Skin epidermis (tissue), 12 donors: ENCODE results near the gene NUDT8.
"Not testable (repeated sequence)": the region's sequence is repeated elsewhere in the genome, so short reads cannot be mapped to it uniquely, and the experiment has no call there.

ENCODE experiments used
- H3K27ac ChIP-seq, 21 experiments: fragments of 200-600 bp; sonication (generic) in 11 of 21; one replicate each; pipeline ENCODE4 v1.5.0; 2020; ENCODE audit warnings: mild to moderate bottlenecking in 3 of 21, inconsistent platforms in 2 of 21, moderate library complexity in 2 of 21
- H3K4me3 ChIP-seq, 7 experiments: fragments of 200-600 bp; sonication (generic) in 2 of 7; one replicate each; pipeline ENCODE4 v1.5.0; 2020; ENCODE audit warnings: inconsistent platforms in 2 of 7, mild to moderate bottlenecking in 2 of 7, moderate library complexity in 1 of 7

The NUDT8 gene

DNA sequence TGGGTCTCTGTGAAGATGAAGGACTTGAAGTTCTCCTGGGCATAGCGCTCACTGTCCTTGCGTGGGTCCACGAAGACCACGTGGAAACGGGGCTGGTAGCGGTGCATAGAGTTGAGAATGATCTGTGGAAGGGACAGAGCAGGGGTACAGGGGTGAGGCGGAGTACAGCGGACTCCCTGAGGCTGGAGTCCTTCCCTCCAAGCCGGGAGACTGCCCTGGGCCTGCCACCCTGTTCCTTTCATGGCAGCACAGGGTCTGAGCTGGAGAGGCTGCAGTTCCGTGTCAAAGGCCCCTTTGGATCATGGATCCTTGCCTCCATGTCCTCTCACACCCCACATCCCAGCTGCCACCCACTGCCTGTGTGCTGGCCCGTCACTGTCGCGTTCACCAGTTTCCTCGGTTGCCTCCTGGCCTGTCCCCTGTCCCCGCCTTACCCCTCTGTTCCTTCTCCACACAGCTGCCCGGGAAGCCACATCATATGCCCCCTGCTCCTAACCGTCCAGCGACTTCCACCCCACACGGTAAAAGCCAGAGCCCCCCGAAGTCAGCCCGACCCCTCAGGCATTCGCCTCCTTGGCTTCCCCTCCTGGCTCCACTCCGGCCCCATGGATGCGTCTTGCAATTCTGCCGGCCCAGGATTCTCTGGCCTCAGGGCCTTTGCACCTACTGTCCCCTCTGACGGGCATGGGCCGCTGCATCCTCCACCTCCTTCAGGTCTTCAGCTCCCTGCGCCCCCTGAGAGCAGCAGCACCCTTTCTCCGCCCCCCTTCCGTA, 3.4 kb upstream of the NUDT8 start:
- Histone ChIP-seq H3K27ac (no peak overlapping the region), H3K4me3 (no peak overlapping the region)

DNA sequence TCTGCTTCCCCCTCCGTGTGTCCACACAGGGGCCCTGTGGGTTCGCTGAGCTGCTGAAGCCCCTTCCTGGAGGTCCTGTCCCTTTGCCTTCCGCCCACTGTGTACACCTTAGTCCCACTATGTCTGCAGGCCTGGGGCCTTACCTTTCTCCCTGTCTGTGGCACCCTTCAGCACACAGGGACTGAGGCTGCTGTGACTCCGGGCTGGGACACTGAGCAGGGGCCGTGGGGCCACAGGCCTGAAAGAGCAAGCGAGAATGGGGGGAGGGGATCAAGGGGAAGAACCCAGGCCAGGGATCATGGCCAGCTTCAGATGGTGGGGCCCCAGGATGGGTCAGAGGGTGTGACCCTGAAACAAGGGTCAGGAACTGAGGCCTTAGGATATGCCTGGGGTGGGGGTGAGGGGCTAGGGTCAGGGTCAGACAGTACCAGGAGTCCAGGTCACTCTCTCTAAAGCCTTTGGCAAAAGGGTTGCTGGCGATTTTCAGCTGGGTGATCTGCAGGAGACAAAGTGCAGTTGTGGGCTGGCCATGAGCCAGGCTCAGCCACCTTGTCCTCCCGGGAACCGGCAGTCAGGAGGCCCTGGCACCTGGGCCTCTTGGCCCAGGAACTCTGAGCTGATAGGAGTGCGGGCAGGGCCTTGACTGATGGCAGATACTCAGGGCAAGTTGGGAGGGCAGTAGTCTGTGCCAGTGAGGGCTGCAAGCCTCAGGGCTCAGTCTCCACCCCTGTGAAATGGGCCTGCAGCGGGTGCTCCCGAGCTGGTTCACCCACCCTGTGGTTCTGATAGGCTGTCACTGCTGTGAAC, 2.6 kb upstream of the NUDT8 start:
- Histone ChIP-seq H3K27ac (no peak overlapping the region), H3K4me3 (no peak overlapping the region)

DNA sequence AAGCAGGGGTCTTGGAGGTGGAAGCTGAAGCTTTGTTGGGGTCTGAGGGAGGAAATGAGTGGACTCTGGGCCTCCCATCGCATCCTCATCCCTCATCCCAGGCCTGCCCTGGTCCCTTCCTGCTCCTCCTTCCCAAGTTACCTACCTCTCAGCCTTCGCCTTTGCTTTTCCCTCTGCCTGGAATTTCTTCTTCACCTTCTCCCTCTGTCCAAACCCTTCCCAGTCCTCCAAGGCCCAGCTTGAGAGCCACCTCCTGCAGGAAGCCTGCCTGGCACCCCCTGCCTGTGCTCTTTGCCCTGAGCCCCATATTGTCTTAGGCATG, 2.1 kb upstream of the NUDT8 start:
- Histone ChIP-seq H3K4me3 (no peak overlapping the region), H3K27ac (no peak overlapping the region)

DNA sequence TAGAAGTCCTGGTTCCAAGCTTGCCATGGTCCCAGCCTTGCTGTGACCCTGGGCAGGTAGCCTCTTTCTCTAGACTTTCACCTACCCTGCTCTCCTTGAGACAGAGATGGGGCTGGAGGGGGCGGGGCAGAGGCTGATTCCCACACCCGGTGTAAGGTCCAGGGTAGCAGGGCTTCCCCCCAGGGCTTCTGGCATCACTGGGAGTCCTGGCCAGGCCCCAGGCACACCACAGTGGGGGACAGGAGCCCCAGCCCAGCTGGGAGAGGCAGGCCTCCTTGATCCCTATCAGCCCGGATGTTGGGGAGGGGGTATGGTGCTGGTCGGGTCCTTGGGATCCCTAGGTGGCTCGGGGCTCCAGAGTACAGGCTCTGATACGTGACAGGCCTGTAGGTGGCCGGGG, 1.7 kb upstream of the NUDT8 start:
- Histone ChIP-seq H3K27ac (peak overlapping the region in 1 of 21 experiments; percentile 92), H3K4me3 (no peak overlapping the region)

DNA sequence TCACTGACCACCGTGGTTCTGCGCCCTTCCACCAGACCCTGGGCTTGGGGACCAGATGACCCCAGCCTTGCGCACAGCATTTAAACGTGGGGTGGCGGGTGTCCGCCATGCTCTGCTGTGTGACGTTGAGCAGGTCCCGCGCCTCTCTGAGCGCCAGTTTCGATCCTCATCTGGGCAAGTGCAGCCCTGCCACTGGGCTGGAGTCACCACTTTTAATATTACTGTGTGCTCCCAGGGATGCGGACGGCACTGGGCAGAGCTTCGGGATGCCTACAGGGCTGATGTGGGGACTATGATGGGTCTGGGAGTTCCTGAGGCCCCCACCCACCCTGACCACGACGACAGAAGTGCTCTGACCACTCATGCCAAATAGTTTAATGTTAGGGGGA, 1.2 kb upstream of the NUDT8 start:
- H3K27ac ChIP-seq: peak overlapping the region; percentile 40 to 92 (median 84)
- peak overlapping the region; percentile 47 to 68 (median 58) for H3K4me3 ChIP-seq

DNA sequence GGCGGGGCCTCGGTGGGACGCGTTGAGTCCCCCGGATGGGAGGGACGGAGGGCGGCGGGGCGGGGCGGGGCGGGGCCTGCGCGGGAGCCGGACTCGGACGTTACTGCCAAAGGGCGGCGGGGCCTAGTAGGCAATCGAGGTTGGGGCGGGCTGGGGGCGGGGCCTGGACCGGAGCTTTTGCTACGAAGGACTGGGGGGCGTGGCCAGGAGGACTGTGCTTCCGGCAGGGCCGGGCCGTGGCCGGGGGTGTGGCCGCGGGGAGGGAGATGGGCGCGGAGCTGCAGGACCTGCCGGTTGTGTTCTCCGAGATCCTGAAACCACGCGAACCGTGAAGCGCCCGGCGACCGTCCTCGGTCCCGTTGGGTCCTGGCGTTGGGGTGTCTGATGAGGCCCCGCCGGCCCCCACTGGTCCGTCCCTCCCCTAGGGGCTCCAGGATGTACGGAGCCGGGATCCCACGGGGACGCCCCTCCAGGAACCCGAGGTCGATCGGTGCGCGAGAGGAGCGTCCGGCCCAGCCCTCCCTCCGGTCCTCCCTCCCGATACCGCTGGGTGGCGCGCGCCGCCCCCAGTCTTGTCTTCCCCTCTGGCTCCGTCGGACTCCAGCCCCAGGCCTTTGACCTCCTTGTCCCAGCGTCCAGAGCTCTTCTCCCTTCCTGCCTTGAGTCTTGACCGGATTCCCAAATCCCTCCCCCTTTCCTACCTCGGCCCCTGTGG, 648 bp upstream of the NUDT8 start:
- Histone ChIP-seq H3K4me3 (peak overlapping the region; percentile 47 to 68 (median 58)), H3K27ac (peak overlapping the region; percentile 40 to 92 (median 85))

DNA sequence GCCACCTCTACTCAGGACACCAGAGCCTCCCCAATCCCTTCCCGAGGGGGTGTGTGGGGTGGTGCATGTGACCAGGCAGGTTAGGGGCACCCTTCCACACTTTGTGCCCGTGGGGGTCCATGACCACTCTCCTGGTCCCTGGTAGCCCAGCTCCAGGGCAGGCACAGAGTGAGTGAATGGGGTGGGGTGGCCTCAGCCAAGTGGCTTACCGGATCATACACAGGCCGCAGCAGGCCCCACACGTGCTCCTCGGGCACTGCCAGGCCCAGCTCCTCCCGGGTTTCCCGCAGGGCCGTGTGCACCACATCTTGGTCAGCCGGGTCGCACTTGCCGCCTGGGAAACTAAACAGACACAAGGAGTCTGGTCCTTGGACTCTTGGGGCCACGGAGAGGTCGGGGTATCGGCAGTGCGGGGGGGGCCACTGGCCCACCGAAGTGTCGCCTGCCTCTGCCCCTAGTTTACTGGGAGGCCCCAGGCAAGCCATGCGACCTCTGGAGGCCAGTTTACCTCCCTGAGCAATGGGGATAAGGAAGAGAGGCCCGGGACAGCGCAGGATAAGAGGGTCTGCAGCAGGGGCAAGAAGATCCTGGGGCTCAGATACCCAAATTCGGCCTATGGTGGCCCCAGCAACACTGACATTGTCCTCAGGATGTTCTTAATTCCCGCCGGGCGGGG, 889 bp downstream of the NUDT8 start:
- H3K27ac ChIP-seq: peak overlapping the region in 15 of 21 experiments; percentile 1 to 92 (median 85)
- H3K4me3 ChIP-seq: peak overlapping the region; percentile 47 to 68 (median 58)

DNA sequence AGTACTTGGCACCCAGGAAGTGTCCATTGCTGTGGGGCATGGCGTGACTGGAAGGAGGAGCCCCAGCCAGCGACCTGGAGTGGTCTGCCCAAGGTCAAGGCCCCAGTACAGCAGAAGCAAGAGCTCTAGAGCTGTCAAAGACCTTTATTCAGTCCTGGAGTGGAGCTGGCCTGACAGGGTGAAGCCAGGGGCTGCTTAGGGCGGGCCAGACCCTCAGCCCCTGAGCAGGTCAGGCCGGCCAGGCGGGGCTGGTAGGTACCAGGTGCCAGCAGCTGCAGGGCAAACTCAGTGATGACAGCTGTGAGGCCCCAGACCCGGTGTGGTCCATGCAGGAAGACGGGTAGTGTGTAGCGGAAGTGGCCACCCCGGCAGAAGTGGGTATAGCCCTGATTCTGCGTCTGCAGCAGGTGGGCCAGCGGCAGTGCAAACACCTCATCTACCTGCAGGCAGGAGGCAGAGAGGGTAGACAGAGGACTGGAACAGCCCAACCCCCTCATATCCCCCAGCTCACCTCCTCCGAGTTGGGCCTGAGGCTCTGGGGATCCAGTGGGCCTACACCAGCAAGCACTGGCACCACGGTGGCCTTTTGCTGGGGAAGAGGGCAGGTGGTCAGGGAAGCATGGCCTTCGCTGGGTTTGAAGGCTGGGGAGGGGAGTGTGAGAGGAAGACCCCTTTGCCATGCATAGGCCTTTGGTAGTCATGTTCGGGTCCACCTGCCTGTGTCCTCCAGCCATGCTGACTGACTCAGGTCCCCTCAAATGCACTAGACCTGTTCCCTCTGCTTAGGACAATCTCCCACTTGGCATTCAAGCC, 1.7 kb downstream of the NUDT8 start:
- Histone ChIP-seq H3K4me3 (no peak overlapping the region), H3K27ac (peak overlapping the region in 6 of 21 experiments; percentile 1 to 88 (median 37))

DNA sequence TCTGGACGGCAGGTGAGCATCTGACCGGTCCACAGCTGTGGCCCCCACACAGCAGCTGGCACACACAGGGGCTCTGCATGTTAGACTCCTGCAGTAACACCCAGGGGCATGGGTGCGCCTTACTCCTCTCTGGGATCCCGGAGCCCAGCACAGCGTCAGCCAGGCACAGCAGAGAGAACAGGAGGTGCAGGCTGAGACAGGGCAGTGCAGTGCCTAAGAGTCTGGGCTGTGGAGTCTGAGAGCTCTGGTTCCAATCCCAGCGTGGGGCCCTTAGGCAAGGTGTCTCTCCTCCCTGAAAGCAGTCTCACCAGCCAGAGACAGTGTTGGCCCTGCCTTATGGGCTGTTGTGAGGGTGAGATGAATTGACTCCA, 2.3 kb downstream of the NUDT8 start:
- H3K27ac ChIP-seq: peak overlapping the region in 4 of 21 experiments; percentile 0 to 58 (median 14)

DNA sequence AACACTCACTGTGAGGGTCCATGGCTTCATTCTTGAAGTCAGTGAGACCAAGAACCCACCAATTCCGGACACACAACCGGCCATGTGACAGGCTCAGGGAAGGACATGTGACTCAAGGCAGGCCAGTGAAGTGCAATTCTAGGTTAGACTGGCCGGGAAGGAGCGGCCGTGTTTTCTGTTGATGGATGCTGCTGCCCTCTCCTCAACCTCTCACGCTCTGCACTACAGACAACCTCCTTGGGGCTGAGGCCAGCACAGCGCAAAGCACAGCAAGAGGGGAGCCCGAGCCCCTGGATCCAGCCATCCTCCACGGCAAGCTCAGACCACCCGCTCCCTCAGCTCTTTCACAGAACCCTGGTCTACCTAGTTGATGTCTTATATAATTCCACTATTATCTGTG, 2.8 kb downstream of the NUDT8 start:
- Histone ChIP-seq H3K27ac (no peak overlapping the region), H3K4me3 (no peak overlapping the region)

More for the DNA sequence above, 2.3 kb downstream of the NUDT8 start:
- no peak overlapping the region for H3K4me3 ChIP-seq

DNA sequence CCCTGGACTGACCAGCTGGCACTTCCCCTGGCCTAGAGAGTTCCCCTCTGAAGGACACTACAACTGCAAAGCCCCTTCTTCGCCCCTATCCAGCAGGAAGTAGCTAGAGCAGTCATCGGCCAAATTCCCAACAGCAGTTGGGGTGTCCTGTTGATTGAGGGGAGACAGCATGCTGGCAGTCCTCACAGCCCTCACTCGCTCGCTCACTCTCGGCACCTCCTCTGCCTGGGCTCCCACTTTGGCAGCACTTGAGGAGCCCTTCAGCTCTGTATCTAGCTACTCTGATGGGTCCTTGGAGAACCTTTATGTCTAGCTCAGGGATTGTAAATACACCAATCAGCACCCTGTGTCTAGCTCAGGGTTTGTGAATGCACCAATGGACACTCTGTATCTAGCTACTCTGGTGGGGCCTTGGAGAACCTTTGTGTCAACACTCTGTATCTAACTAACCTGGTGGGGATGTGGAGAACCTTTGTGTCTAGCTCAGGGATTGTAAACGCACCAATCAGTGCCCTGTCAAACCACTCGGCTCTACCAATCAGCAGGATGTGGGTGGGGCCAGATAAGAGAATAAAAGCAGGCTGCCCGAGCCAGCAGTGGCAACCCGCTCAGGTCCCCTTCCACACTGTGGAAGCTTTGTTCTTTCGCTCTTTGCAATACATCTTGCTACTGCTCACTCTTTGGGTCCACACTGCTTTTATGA, 3.5 kb downstream of the NUDT8 start:
- H3K4me3 ChIP-seq, H3K27ac ChIP-seq: not testable (repeated sequence)

DNA sequence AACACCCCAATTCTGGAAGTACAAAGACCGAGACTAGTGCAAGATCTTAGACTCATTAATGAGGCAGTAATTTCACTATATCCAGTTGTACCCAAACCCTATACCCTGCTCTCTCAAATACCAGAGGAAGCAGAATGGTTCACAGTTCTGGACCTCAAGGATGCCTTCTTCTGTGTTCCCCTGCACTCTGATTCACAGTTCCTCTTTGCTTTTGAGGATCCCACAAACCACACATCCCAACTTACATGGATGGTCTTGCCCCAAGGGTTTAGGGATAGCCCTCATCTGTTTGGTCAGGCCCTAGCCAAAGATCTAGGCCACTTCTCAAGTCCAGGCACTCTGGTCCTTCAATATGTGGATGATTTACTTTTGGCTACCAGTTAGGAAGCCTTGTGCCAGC, 5.9 kb downstream of the NUDT8 start:
- H3K4me3 ChIP-seq, H3K27ac ChIP-seq: not testable (repeated sequence)

DNA sequence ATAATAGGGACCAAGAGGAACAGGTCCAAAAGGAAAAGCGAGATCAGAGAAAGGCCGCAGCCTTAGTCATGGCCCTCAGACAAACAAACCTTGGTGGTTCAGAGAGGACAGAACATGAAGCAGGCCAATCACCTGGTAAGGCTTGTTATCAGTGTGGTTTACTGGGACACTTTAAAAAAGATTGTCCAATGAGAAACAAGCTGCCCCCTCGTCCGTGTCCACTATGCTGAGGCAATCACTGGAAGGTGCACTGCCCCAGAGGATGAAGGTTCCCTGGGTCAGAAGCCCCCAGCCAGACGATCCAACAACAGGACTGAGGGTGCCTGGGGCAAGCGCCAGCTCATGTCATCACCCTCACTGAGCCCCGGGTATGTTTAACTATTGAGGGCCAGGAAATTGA, 6.8 kb downstream of the NUDT8 start:
- not testable (repeated sequence) for H3K4me3 ChIP-seq, H3K27ac ChIP-seq

DNA sequence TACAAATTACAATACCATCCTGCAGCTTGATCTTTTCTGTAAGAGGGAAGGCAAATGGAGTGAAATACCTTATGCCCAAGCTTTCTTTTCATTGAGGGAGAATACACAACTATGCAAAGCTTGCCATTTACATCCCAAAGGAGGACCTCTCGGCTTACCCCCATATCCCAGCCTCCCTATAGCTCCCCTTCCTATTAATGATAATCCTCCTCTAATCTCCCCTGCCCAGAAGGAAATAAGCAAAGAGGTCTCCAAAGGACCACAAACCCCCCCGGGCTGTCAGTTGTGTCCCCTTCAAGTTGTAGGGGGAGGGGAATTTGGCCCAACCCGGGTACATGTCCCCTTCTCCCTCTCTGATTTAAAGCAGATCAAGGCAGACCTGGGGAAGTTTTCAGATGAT, 7.8 kb downstream of the NUDT8 start:
- H3K4me3 ChIP-seq: not testable (repeated sequence)

DNA sequence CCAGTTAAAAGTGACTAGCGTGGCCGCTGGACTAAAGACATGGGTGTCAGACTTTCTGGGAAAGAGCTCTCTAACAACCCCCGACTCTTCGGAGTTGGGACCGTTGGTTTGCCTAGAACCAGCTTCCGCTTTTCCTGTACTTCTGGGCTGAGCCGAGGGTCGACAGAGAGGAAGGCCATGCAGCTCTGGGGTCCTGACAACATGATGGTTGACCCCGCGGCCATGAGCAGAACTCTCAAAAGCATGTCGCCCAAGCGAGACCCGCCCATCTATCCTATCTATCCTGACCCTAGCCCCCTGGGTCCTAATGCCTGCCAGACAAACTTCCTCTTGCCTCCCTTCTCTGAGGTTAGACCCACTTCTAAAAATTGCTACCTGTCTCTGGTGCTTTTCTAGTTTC, 9.1 kb downstream of the NUDT8 start:
- H3K27ac ChIP-seq, H3K4me3 ChIP-seq: not testable (repeated sequence)

More for the DNA sequence above, 7.8 kb downstream of the NUDT8 start:
- H3K27ac ChIP-seq: not testable (repeated sequence)

DNA sequence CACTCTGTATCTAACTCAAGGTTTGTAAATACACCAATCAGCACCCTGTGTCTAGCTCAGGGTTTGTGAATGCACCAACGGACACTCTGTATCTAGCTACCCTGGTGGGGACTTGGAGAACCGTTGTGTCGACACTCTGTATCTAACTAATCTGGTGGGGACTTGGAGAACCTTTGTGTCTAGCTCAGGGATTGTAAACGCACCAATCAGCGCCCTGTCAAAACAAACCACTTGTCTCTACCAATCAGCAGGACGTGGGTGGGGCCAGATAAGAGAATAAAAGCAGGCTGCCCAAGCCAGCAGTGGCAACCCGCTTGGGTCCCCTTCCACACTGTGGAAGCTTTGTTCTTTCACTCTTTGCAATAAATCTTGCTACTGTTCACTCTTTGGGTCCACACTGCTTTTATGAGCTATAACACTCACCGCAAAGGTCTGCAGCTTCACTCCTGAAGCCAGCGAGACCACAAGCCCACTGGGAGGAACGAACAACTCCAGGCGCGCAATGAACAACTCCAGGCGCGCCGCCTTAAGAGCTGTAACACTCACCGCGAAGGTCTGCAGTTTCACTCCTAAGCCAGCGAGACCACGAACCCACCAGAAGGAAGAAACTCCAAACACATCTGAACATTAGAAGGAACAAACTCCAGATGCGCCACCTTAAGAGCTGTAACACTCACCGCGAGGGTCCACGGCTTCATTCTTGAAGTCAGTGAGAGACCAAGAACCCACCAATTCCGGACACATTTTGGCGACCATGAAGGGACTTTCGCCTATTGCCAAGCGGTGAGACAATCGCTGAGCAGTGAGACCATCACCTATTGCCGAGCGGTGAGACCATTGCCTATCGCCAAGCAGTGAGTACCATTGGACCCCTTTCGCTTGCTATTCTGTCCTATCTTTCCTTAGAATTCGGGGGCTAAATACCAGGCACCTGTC, 9.8 kb downstream of the NUDT8 start:
- not testable (repeated sequence) for H3K4me3 ChIP-seq, H3K27ac ChIP-seq

DNA sequence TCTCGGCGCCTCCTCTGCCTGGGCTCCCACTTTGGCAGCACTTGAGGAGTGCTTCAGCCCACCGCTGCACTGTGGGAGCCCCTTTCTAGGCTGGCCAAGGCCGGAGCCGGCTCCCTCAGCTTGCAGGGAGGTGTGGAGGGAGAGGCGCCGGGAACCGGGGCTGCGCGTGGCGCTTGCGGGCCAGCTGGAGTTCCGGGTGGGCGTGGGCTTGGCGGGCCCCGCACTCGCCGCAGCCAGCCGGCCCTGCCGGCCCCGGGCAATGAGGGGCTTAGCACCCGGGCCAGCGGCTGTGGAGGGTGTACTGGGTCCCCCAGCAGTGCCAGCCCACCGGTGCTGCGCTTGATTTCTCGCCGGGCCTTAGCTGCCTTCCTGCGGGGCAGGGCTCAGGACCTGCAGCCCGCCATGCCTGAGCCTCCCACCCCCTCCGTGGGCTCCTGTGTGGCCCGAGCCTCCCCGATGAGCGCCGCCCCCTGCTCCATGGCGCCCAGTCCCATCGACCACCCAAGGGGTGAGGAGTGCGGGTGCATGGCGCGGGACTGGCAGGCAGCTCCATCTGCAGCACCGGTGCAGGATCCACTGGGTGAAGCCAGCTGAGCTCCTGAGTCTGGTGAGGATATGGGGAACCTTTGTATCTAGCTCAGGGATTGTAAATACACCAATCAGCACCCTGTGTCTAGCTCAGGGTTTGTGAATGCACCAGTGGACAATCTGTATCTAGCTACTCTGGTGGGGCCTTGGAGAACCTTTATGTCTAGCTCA, 10.7 kb downstream of the NUDT8 start:
- H3K27ac ChIP-seq: not testable (repeated sequence)

More for the DNA sequence above, 10.7 kb downstream of the NUDT8 start:
- H3K4me3 ChIP-seq: not testable (repeated sequence)
